Measurements from ENCODE around the gene TNFRSF13B. TPM values are rescaled to one million over a fixed set of nuclear protein-coding genes. Genes with fewer than 3 reads are reported as not detected.

Gene TNFRSF13B
- total RNA-seq, 1 experiment from 2014 or later = not detected

DNA sequence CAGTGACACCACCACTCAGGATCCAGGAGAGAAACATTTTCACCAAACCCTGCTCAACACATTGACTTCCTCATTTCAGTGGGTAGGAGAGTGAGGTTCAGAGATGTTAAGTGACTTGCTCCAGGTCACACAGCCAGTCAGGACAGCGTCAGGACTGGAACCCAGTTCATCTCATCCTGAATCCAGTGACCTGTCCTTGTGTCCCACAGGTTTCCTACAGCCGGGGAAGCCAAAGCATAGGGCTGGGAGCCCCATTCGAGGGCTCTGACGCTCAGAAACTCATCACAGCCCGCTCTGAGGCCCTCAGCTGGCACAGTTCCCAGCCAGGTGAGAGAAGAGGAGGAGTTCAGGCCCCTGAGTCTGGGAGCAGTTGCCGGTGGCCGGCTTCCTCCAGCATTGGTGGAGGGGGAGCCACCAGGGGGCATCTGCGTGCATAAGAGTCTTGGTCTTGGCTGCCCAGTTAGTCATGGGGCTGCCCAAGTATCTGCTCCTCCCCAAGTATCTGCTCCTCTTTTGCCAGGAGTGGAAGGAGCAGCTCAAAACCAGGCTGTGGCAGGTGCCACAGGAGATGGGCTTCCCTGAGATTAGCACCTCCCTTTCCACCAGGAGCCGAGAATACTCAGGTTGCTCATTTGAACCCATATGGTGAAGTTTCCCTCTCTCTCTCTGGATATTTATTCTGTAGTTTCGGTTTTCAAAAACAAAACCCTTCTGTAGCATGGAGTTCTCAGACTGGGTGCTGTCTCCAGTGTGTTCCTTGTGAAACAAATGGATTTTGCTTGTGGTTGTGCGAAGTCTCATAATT lies 56.0 kb downstream of the TNFRSF13B start:
- DNase-seq (ENCODE audit: low read depth, low spot score) (peak; percentile 70), ATAC-seq (peak; percentile 98)
- CTCF ChIA-PET = no interaction called here
- H3K9ac ChIP-seq (ENCODE audit: low read length) = no peak overlapping the region
- H3K79me2 ChIP-seq (ENCODE audit: insufficient read depth, low read length) = no peaks in the 10 kb centered on the region
- peak overlapping the region; percentile 44 for H2AFZ ChIP-seq (ENCODE audit: low read depth, low read length, poor library complexity, severe bottlenecking)
- POLR2A ChIA-PET = interaction anchor here (1.0 kb wide), 1 partner anchor 76 kb away, joined by 3 read pairs; no protein-coding TSS in a partner anchor
- H3K9me2 ChIP-seq (ENCODE audit: insufficient read depth) = no peaks in the 10 kb centered on the region
- peaks cover 0 to 11% of the 10 kb centered on the region in 2 experiments; a peak in 2 of 4 replicates for H3K4me1 ChIP-seq (ENCODE audit: control insufficient read depth in 1 of 2, insufficient read depth in 2 of 2, low read length in 2 of 2)
- intact Hi-C loops (cut with micrococcal nuclease) = no loop called here
- no TSS peak for BruUV-seq (replicated peaks)
- no peaks in the 10 kb centered on the region for H3K27me3 ChIP-seq (ENCODE audit: insufficient read depth, low read length)
- H3K4me3 ChIP-seq (replicated peaks in 1 of 2; ENCODE audit: low read depth in 1 of 2, low read length in 2 of 2) = no peak overlapping the region
- H3K4me2 ChIP-seq (ENCODE audit: low read length) = peak overlapping the region; percentile 12; the same call in 1 of the 2 replicates
- H3K27ac ChIP-seq (ENCODE audit: low read depth, low read length) = no peak overlapping the region
- H3K36me3 ChIP-seq (ENCODE audit: control insufficient read depth in 1 of 2, insufficient read depth in 2 of 2, low read length in 2 of 2) = no peaks in the 10 kb centered on the region
- no peaks in the 10 kb centered on the region for H4K20me1 ChIP-seq (ENCODE audit: insufficient read depth)
- RAD21 ChIA-PET (ENCODE audit: low non-redundant PET in 1 of 2, low total read pairs in 2 of 2, uncharacterized antibody in 2 of 2, unreplicated experiment in 2 of 2) = interaction anchor here in 1 of 2 experiments (1.1 kb wide), 1 partner anchor 76 kb away, joined by 6 read pairs; no protein-coding TSS in a partner anchor
- H3K9me3 ChIP-seq (ENCODE audit: control insufficient read depth in 1 of 2, insufficient read depth in 1 of 2, low read depth in 1 of 2, low read length in 2 of 2) = no peaks in the 10 kb centered on the region
- TF ChIP-seq, protein P1, sequence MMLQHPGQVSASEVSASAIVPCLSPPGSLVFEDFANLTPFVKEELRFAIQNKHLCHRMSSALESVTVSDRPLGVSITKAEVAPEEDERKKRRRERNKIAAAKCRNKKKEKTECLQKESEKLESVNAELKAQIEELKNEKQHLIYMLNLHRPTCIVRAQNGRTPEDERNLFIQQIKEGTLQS (IDR thresholded peaks at IDR 0.05) = no peak
- no peak for TF ChIP-seq EGR1 (IDR thresholded peaks at IDR 0.05; ENCODE audit: low read depth)
- TF ChIP-seq, protein P2, sequence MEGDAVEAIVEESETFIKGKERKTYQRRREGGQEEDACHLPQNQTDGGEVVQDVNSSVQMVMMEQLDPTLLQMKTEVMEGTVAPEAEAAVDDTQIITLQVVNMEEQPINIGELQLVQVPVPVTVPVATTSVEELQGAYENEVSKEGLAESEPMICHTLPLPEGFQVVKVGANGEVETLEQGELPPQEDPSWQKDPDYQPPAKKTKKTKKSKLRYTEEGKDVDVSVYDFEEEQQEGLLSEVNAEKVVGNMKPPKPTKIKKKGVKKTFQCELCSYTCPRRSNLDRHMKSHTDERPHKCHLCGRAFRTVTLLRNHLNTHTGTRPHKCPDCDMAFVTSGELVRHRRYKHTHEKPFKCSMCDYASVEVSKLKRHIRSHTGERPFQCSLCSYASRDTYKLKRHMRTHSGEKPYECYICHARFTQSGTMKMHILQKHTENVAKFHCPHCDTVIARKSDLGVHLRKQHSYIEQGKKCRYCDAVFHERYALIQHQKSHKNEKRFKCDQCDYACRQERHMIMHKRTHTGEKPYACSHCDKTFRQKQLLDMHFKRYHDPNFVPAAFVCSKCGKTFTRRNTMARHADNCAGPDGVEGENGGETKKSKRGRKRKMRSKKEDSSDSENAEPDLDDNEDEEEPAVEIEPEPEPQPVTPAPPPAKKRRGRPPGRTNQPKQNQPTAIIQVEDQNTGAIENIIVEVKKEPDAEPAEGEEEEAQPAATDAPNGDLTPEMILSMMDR (IDR thresholded peaks at IDR 0.05 in 2 of 3, conservative IDR thresholded peaks at IDR 0.05 in 1 of 3; ENCODE audit: borderline replicate concordance in 1 of 3, insufficient read depth in 1 of 3, low read depth in 2 of 3, low read length in 2 of 3) = peak; percentile 67 to 88 (median 74)
- TF ChIP-seq RAD21 (IDR thresholded peaks at IDR 0.05; ENCODE audit: low read depth) = peak; percentile 60
- peak; percentile 39 for TF ChIP-seq YY1 (IDR thresholded peaks at IDR 0.05; ENCODE audit: extremely low read depth, insufficient replicate concordance, low read depth, low read length)
- no peak for TF ChIP-seq POLR2A (IDR thresholded peaks at IDR 0.05; ENCODE audit: borderline replicate concordance, extremely low read depth, insufficient read depth, insufficient read length)
- TF ChIP-seq, protein P3, sequence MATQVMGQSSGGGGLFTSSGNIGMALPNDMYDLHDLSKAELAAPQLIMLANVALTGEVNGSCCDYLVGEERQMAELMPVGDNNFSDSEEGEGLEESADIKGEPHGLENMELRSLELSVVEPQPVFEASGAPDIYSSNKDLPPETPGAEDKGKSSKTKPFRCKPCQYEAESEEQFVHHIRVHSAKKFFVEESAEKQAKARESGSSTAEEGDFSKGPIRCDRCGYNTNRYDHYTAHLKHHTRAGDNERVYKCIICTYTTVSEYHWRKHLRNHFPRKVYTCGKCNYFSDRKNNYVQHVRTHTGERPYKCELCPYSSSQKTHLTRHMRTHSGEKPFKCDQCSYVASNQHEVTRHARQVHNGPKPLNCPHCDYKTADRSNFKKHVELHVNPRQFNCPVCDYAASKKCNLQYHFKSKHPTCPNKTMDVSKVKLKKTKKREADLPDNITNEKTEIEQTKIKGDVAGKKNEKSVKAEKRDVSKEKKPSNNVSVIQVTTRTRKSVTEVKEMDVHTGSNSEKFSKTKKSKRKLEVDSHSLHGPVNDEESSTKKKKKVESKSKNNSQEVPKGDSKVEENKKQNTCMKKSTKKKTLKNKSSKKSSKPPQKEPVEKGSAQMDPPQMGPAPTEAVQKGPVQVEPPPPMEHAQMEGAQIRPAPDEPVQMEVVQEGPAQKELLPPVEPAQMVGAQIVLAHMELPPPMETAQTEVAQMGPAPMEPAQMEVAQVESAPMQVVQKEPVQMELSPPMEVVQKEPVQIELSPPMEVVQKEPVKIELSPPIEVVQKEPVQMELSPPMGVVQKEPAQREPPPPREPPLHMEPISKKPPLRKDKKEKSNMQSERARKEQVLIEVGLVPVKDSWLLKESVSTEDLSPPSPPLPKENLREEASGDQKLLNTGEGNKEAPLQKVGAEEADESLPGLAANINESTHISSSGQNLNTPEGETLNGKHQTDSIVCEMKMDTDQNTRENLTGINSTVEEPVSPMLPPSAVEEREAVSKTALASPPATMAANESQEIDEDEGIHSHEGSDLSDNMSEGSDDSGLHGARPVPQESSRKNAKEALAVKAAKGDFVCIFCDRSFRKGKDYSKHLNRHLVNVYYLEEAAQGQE (IDR thresholded peaks at IDR 0.05; ENCODE audit: low read depth) = no peak
- no peak for TF ChIP-seq TCF7L2 (IDR thresholded peaks at IDR 0.05; ENCODE audit: borderline replicate concordance, extremely low read depth, insufficient read depth, insufficient read length)
- TF ChIP-seq ELF1 (IDR thresholded peaks at IDR 0.05; ENCODE audit: borderline replicate concordance, low read depth) = no peak
- TF ChIP-seq CBX3 (IDR thresholded peaks at IDR 0.05; ENCODE audit: low read depth) = 0 out of 2 replicates have a peak, but pooled peaks have one; percentile 12
